ENCODE results near the gene SPEN. TPM values are rescaled to one million over a fixed set of nuclear protein-coding genes. Genes with fewer than 3 reads are reported as not detected.
"Not testable (repeated sequence)": the region's sequence is repeated elsewhere in the genome, so short reads cannot be mapped to it uniquely, and the experiment has no call there.

SPEN gene
- polyA plus RNA-seq, 3 donors: 57.4 to 68.0 (median 67.3) TPM

GRCh38 chr1:15827567-15827966 is 19.9 kb upstream of the SPEN start:
- not testable (repeated sequence) for DNase-seq

GRCh38 chr1:15828931-15829330 is 18.6 kb upstream of the SPEN start:
- not testable (repeated sequence) for DNase-seq

- DNase-seq: no peak
Measured at GRCh38 chr1:15830258-15830657, 17.2 kb upstream of the SPEN start.

DNA sequence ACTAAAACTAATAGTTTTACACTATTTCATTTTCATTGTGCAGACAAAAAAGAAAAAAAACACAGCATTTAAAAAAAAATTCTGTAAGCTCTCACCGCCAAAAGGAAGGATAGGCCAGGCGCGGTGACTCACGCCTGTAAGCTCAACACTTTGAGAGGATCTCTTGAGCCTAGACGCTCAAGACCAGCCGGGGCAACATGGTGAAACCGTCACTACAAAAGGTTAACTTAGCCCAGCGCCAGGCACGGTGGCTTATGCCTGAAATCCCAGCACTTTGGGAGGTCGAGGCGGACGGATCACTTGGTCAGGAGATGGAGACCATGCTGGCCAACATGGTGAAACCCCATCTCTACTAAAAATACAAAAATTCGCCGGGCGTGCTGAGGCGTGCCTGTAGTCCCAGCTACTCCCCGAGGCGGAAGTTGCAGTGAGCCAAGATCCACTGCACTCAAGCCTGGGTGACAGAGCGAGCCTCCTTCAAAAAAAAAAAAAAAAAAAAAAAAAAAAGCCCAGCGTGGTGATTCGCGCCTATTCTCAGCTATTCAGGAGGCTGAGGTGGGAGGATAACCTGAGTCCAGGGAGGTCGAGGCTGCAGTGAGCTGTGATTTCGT is 14.3 kb upstream of the SPEN start:
- no peak for DNase-seq

DNA sequence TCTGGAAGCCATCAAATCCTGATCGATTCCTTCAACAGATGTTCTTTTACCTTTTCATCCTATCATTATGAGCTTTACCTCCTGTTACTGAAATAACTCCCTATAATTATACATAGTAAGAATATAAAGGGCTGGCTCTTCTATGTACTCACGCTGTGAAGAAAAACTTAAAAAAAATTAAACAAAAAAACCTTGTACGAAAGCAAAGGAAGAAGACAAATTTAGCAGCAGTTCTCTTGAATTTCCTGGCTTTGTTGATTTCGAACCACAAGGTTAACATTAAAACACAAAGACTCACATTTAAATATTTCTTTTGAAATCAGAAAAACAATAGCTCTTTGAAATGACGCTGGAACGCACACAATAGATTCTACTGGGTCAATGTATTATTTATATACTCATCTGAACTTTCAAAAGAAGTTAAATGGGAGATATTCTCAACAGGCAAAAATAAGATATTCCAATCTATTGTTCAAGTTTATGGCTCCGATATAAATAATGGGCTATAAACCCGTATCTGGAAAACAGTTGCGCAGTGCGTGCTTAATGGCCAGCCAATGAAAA is 13.6 kb upstream of the SPEN start:
- no peak for DNase-seq

- peak; percentile 97 for DNase-seq
Measured at GRCh38 chr1:15834406-15835204, 12.9 kb upstream of the SPEN start.

GRCh38 chr1:15835205-15835740 is 12.2 kb upstream of the SPEN start:
- DNase-seq: no peak

DNA sequence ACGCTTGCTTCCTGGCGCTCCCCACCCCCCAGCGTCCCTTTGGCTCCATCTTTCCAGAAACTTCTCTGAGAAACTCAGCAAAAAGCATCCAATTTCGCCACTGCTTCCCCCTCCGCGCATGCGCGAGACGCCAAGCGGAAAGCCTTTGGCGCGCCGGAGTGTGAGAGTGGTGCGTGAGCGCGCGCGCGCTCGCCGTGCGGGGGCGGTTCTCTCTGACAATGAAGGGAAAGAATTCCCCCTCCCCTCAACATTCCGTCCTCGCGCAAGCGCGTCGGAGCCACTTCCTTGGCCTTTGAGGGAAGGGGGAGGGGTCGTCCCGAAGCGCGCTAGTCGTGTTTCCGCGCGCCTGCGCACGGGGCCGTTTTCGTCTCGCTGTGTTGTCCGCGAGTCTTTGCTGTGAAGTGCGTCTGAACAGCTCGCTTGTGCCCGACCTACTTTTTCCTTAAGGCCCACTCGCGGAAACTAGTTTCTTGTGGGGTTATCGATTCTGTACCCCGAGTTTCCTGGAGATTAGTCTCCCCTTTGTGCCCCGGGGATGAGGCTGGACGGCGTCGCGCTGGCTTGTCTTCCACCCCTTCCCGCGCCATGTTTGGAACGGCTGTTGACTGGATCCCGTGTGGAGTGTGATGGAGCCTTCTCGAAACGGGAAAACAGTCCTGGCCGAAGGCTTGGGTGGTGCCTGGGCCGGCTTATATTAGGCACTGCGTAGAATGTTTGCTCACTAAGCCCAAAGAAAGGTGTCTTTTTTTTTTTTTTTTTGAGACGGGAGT is 11.6 kb upstream of the SPEN start:
- DNase-seq: peak; percentile 100

- not testable (repeated sequence) for DNase-seq
Measured at GRCh38 chr1:15836511-15836771, 11.1 kb upstream of the SPEN start.

DNA sequence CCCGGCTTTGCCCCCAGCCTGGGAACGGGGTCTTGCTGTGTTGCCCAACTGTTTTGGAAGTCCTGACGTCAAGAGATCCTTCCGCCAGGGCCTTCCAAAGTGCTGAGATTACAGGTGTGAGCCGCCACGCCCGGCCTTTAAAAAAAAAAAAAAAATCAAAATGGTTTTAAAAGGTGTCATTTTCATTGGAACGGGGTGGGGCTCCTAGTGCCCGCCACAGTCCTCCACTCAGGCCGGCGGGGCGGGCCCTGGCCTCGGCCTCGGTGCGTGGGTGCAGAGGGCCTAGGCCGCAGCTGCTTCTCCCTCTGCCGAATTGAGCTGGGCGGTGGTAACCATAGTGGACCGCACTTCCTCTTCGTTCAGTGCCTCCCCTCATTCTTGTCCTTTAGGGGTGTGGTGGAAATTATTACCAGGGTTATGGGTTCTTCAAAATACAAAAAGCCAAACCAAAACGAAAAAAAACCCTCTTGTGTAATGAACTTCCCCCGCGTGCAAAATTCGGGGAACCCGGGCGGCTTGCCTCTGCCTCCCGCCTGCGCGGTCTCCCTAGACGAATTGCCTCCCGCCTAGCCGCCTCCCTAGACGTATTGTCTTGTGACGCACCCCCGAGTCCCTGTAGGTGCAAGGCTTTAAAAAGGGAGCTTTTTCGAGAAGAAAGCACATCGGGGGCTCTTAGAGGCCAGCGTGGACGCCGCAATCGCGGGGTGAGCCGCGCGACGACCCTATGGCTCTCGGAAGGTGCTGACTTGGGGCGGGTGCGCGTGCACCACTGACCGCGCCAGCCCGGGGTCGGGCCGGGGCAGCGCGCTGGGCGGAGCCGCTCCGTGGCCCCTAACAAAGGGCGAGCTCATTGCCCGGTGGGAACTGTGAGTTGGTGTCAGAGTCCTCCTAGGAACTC is 10.5 kb upstream of the SPEN start:
- DNase-seq: no peak

DNA sequence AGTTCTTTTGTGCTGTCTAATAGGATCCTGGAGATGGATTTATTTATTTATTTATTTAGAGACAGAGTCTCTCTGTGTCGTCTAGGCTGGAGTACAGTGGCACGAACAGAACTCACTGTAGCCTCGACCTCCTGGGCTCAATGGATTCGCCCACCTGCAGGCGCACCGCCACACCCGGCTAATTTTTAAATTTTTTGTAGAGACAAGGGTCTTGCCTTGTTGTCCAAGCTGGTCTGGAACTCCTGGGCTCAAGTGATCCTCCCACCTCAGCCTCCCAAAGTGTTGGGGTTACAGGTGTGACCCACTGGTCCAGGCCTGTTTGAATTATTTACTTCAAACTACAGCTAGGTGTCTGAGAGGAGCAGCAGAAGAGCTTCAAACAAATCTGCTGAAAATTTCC is 9.6 kb upstream of the SPEN start:
- DNase-seq: no peak

- DNase-seq: no peak
Measured at GRCh38 chr1:15838721-15839120, 8.8 kb upstream of the SPEN start.

DNA sequence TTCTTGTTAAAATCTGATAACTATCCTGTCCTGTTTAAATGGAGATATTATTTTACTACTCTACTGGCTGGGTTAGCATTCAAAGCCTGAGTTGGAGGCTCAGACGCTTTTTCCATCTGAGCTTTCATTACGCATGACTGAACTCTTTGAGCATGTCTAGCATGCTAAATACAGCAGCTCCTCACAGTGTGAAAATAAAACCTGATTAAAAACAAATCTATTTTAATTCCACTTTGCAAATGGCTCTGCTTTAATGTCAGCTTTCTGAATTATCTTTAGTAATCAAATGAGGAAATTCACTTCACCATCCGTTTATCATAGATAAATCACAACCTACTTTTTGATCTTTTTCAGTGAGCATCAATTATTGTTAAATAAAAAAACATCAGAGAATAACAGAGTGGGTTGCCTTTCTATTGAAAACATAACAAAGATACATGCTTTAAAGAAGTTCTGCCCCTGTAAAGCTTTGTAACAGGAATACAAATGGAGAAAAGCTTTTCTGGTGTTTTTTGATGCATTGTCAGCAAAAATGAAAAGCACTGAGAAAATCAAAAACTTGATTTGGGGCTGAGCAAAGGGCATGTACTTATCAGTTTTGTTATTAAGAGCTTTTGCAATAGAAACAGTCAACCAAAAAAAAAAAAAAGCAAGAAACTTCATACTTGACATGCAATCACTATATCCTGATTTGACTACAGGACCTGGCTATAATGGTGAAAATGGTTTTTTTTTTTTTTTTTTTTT is 3.5 kb upstream of the SPEN start:
- no peak for DNase-seq

GRCh38 chr1:15846056-15846455 is 1.5 kb upstream of the SPEN start:
- DNase-seq: not testable (repeated sequence)

- DNase-seq: no peak
Measured at GRCh38 chr1:15847893-15848142, 311 bp downstream of the SPEN start.

GRCh38 chr1:15848143-15848928 is 829 bp downstream of the SPEN start:
- DNase-seq: no peak

DNA sequence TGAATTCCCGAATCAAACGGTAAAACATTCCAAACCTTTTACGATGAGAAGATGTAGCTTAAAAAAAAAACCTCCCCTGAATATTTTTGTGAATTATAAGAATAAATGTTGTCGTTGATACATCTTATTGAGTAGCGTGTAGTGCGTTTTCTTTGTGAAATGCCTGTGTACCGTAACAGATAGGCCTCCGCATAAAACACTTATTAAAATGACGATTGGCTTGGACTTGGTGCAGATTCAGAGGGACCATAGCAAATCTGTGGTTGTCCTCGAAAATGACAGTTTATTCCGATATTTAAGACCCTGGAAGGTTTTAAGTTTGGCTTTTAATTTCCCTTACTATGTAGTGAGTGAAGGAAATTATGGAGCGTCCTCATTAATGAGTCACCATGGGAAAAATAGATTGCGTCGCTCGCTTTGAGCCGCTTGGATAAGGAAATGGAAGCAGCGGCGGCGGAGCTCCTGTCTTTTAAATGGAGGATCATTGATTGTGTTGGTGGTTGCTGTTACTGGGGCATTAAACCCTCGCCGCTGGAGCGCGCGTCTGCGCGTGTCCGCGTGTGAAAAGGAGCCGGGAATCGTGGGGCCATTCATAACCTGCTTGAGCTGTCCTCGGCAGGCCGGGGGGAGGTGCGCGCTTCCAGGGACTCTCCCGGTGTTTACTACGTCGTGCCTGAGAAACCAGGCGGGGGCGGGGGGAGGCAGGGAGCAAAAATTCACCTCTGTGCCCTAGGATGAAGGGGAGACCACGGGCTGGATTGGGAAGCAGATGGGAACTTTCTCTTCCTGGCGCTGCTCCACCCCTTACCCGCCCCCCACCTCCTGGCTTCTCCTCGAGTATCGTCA is 1.6 kb downstream of the SPEN start:
- peak; percentile 93 for DNase-seq

DNA sequence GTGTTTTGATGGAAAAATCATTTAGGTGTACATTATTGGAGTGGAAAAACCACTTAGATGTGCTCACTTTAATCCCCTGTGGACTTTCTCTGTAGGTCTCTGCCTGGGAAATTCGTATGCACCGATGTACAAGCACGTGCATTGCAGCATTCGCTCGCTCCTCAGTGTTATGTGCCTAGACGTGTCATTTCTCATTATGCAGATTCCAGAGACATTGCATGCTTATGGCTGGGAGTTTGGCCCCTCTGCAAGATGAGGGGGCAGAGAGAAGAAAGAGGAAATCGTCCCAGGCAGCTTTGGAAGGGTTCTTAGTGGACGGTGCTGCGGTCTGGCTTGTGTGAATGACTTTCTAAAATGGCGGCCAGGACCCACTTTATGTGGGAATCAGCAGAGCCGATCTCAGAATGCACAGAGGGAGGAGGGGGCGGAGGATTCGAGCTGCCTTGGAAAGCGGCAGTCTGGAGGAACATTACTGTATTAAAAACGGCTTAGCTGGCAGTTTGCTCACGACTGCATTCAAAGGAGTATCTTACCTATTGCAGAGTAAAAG is 2.3 kb downstream of the SPEN start:
- DNase-seq: peak; percentile 89

DNA sequence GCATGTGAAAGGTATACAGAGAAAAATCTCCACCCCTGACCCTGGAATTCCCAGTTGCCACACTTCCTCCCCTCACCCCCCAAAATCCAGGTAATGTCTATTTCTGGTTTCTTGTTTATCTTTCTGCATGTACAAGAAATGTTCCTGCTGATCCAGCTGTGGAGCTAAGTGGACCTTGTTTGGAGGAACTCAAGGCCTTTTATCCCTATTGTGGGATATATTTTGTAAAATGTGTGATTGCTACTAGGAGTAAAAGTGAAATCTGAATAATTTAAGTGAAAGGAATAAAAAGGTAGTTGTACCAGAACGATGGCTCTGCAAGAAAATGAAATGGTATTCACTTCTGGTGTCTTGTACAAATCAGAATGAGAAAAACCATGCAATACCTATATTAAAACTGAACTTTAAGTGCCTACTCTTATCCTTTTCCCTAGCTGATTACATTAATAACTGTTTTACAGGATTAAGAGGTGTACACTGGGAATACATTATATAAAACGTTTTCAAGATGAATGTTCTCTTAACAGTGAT is 3.0 kb downstream of the SPEN start:
- DNase-seq: no peak
